Right renal cortex interstitium (tissue), 3 donors: Measurements from ENCODE around the gene FCHSD2. TPM values are rescaled to one million over a fixed set of nuclear protein-coding genes. Genes with fewer than 3 reads are reported as not detected.
"Not testable (repeated sequence)": the region's sequence is repeated elsewhere in the genome, so short reads cannot be mapped to it uniquely, and the experiment has no call there.

Experiments used
- DNase-seq, 3 donors: peaks; one replicate each; pipeline ENCODE4 v3.0.0-alpha.2; 2013; ENCODE audit warnings: low read depth in 3 of 3, low spot score in 2 of 3
- polyA plus RNA-seq, 3 donors: library from polyadenylated mRNA; unstranded; fragments of 120-200 nt; gene quantifications; one replicate each; pipeline ENCODE4 v1.2.1, GENCODE V29; 2013; ENCODE audit not compliant: insufficient read length in 3 of 3

The FCHSD2 gene
- polyA plus RNA-seq, 3 donors: 43.7 to 49.7 (median 47.2) TPM

DNA sequence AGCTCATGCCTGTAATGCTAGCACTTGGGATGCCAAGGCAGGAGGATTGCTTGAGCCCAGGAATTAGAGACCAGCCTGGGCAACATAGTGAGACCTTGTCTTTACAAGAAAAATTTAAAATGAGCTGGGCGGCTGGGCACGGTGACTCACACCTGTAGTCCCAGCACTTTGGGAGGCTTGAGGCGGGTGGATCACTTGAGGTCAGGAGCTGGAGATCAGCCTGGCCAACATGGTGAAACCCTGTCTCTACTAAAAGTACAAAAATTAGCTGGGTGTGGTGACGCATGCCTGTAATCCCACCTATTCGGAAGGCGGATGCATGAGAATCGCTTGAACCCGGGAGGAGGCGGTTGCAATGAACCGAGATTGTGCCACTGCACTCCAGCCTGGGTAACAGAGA, 330.4 kb downstream of the FCHSD2 start:
- not testable (repeated sequence) for DNase-seq

DNA sequence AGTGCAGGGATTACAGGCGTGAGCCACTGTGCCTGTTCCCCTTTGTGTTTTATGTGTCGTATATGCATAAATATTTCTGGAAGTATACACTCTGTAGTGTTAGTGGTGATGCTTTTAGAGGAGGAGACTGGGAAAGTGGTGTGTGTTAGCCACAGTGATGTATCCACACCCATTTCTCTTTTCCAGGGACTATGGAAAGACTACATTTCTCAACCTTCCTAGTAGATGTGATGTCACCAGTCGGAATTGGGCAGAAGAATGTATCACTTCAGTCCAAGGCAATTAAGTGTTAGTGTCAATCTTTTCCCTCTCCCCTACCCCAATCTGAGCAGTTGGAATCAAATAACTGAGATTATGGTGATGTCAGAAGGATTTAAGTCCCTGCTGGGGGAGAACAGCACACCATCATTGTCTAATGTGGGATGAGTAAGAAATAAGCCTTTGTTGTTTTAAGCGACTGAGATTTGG, 333.8 kb downstream of the FCHSD2 start:
- no peak for DNase-seq

DNA sequence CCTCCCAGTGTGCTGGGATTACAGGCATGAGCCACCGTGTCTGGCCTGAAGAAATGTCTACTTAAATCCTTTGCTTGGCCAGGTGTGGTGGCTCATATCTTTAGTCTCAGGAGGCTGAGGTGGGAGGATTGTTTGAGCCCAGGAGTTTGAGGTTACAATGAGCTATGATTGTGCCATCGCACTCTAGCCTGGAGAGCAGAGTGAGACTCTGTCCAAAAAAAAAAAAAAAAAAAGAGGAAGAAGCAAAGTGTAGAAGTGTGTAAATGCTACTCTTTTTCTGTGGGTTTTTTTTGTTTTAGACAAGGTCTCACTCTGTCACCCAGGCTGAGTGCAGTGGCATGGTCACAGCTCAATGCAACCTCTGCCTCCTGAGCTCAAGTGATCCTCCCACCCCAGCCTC, 334.3 kb downstream of the FCHSD2 start:
- DNase-seq: no peak

DNA sequence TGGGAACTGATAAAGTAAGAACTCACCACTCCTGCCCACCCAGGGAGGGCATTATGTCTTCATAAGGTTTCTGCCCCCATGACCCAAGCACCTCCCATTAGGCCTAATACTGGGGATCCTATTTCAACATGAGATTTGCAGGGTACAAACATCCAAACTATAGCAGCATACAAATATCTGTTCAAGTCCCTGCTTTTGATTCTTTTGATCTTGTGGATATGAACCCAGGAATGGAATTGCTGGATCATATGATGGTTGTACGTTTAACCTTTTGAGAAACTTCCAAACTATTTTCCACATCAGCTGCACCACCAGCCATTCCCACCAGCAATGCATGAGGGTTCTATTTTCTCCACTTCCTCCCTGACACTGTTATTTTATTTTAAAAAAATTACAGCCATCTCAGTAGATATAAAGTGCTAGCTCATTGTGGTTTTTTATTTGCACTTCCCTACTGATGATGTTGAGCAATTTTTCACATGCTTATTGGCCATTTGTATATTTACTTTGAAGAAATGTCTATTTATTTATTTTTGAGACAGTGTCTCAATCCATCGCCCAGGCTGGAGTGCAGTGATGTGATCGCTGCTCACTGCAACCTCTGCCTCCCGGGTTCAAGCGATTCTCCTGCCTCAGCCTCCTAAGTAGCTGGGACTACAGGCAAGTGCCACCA, 335.0 kb downstream of the FCHSD2 start:
- DNase-seq: no peak

DNA sequence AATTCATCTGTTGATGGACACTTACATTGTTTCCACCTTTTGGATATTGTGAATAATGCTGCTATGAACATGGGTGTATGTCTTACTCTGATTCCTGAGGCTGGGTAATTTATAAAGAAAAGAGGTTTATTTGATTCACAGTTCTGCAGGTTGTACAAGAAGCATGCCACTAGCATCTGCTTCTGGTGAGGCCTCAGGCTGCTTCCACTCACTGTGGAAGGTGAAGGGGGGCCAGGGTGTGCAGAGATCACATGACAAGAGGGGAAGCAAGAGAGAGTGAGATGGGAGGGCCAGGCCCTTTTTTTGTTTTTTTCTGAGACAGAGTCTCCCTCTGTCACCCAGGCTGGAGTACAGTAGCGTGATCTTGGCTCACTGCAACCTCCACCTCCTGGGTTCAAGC, 335.7 kb downstream of the FCHSD2 start:
- not testable (repeated sequence) for DNase-seq

DNA sequence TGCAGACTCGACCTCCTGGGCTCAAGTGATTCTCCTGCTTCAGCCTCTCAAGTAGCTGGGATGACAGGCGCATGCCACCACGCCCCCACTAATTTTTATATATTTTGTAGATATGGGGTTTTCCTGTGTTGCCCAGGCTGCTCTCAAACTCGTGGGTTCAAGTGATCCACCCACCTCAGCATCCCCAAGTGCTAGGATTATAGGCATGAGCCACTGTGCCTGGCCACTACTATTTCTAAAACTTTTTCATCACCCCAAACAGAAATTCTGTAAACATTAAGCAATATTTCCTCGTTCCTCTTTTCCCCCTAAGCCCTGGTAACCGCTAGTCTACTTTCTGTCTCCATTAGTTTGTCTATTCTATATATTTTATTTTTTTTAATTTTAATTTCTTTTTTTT, 336.9 kb downstream of the FCHSD2 start:
- no peak for DNase-seq

DNA sequence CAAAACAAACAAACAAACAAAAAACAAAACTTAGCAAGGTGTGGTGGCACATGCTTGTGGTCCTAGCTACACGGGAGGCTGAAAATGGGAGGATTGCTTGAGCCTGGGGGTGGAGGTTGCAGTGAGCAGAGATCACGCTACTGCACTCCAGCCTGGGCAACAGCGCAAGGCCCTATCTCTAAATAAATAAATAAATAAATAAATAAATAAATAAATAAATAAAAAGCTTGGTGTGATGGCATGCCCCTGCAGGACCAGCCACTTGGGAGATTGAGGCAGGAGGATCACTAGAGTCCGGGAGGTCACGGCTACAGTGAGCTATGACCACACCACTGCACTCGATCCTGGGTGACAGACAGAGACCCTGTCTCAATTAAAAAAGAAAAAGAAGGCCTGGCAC, 339.3 kb downstream of the FCHSD2 start:
- DNase-seq: no peak

DNA sequence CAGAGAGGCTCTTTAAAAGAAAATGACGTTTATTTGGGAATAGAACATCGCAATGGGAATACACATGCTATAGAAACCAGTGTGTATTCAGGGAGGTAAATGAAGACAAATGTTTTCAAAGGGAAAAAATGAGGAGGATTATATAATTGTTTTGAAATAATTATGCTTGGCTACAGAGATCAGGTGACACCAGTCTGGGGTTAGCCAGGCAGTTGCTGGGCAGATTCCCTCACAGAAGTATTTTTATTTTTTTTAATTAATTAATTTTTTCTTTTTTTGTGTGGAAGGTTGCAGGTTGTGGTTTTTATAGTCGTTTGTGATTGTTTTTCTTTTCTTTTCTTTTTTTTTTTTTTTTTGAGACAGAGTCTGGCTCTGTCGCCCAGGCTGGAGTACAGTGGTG, 342.7 kb downstream of the FCHSD2 start:
- no peak for DNase-seq

DNA sequence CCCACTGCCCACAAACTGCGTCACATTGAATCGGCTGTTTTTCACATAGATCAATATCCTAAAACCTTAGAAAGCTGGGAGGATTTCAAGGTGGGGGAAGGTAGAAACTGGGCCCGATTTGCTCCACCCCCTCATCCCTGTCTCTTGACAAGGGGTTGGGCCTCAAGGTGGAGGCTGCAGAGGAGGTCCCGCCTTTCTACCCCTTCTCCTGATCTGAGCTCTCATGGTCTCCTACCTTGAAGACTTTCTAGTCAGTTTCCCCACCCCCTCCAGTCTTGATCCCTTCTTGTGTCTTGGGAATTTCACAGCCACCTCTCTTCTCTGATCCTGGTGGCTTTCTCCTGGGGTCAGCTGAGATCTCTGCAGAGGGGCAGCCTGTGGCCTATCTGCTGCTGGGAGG, 343.8 kb downstream of the FCHSD2 start:
- DNase-seq: no peak

DNA sequence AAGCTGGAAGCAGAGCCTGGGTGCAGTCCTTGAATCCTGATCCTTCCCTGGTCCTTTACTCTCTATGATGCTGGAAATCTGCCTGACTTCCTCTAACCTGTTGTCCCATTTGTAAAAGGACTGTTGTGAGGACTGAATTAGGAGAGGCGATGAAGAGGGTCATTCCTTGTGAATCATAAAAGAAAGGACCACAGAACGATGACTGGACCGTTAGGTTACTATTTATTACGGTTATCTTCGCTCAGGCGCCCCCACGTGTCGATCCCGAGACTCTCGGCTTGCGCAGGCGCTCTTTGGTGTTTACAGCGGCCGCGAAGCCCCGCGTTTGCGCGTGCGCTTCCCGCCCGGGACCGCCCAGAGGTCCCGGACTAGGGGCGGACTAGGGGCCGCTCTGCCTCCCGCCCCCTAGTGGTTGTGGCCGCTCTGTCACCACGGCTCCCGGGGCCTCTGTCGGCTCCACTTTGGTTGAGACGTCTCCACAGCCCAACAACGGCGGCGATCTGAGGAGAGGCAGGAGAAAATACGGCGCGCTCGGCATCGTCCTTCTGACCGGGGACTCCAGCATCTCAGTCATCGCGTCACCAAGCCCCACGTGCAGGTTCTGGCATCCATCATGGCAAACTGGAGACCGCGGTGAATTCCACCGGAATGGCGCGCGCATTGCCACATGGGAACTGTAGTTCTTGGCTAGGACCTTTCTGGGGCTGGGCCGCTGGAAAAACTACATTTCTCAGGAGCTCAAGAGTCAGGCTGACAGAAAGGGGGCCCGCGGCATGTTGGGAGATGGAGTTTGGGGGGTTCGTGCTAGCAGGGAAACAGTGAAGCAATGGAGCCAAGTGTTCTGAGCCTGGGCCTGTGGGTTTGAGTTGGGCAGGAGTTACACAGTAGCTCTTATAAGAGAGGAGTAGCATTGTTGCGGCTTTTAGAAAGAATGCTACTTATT, 348.4 kb downstream of the FCHSD2 start, which contains the start of gene STARD10:
Gene STARD10 (minus strand): TSS at position 623 of the 943 bp plus-strand sequence. CDS start 12,866 bp downstream, outside the sequence.
- peak; percentile 94 to 95 (median 94) for DNase-seq

DNA sequence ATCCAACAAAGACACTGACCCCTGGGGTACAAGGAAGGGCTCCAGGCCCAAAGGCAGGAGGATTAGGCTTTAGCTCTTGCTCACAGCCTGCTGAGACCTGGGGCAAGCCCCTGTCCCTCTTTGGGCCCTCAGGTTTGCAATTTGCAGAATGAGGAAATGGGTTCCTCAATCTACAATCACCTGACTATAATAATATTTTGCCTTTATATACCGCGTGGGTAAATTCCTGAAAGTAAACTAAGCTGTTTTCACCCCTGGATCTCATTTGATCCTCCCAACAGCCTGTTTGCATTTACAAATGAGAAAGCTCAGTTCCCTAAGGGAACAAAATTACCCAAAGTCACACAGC, 349.1 kb downstream of the FCHSD2 start:
- no peak for DNase-seq

DNA sequence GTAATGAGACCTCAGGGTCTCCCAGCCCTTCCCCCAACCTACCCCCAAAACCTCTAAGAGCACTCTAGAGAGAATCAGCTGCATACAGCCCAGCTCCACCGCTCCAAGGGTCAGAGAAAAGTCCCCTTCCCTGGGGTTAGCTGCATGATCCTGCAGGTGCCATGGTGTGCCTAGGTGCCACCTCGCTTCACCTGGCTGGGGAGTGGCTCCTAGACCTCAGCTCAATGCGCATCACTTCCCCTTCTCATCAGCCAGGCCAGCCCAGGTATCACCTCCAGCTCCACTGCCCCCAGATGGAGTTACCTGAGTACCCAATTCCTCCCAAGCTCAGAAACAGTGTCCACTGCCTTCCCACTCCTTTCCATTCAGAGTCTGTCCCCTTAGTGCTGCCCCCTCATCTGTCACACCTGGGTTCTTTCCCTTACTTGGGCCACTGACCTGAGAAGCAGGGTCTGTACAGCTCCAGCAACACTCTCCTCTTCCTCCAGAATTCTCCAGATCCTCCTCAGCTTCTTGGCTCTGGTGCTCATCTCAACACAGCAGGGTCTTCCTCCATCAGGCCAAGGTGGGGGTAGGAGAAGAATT, 349.6 kb downstream of the FCHSD2 start:
- no peak for DNase-seq

DNA sequence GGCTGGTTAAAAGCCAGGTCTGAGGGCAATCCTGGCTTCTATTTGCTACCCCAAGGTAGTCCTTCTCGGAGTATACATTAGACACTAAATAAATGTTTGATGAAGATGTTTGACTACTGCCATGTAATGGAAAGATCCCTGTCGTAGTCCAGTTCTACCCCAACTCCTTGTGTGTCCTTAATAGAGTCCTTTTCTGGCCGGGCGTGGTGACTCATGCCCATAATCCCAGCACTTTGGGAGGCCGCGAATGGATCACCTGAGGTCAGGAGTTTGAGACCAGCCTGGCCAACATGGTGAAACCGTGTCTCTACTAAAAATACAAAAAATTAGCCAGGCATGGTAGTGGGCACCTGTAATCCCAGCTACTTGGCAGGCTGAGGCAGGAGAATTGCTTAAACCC, 350.9 kb downstream of the FCHSD2 start:
- DNase-seq: not testable (repeated sequence)

DNA sequence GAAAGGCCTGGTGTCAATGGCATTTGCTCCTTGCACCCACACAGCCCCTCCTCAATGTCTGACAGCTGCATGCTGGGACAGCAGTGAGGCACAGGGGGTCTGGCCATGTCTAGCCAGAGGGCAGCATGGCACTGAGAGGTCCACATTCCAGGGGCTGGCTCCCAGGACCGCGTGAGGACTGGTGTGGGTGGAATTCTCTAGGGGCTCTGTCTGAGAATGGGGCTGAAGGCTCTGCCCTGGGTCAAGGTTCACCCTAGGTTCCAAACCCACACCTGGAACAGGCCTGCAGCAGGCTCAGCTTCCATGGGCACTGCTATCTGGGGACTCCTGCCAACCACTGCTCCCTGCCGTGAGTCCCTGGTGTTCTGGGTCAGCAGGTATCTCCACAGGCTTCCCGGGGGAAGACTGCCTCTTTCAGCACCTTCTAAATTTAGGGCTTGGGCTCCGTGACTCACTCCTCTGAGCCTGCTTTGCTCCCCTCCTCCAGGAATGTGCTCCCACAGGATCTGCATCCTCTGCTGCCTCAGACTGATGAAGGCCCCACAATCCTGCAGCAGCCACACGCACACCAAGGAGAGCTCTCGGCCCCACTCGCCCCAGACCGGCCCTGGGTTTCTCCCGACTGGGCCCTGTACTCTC, 352.5 kb downstream of the FCHSD2 start:
- DNase-seq: no peak

DNA sequence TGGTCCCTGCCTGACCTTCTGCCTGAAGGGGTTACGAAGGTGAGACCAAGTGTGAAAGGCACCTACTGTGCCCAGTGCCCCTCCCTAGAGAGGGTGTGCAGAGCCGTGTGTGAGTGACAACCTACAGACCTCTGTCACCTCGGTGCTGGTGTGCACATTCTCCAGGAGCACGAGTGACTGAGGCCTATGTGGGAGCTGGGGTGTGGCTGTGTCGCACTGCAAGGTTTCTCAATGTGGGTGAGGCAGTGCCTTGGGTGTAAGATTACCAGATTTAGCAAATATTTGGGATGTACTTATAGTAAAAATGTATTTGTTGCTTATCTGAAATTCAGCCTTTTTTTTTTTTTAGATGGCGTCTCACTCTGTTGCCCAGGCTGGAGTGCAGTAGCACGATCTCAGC, 353.9 kb downstream of the FCHSD2 start:
- no peak for DNase-seq

DNA sequence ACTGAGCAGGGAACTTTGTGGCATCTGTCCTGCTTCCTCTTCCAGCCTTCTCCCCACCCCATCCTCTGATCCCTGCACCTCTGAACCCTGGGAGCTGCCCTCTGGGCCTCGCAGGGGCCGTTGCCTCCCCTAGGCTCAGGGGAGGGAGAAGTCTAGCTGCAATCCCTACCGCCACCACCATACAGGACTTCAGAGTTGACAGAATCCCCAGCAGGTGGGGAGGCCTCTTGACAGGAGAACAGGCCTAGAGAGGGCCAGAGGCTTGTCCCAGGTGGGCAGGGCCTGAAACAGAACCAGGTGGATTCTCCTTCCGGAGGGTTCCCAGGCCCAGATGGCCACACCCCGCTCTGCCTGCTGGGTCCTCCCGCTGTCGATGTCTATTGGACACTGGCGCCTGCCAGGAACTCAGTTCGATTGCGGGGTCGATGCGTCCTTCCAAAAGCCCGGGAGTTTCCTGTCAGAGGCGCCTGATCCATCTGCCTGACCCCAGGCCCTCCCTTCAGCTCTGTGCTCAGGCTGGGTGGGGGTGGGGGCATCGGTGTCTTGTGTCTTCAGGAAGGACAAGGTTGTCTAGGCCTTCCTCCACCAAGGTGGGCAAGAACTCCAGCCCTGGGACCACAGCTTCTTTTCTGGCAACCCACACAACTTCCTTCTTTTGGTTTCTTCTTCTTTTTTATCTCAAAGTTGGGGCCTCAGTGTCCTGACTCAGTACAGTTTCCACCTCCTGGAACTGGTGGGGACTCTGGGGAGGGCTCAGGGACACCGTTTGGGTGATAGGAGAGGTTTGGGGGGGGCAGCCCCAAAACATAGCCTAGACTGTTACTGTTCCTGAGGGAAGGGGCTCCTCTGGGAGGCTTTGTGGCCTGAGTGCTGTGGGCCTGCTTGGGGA, 354.7 kb downstream of the FCHSD2 start:
- DNase-seq: no peak
